ENCODE results near the gene WDR93. TPM values are rescaled to one million over a fixed set of nuclear protein-coding genes. Genes with fewer than 3 reads are reported as not detected.

The WDR93 gene
- total RNA-seq, 4 donors from 2014 or later = not detected

DNA sequence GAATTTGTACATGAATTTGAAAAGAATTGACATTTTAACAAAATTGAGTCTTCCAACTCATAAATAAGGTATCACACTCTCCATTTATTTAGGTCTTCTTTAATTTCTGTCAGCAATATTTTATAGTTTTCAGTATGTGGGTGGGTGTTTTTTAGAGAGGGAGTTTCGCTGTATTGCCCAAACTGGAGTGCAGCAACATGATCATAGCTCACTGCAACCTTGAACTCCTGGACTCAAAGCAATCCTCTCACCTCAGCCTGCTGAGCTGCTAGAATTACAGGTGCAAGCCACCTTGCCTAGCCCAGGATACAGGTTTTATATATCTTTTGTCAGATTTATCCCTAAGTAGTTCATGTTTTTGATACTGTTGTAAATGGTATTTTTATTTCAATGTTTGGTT, 4.6 kb downstream of the WDR93 start:
- Histone ChIP-seq H3K4me1 (peaks cover 0 to 7% (median 4%) of the 10 kb centered on the region in 3 donors), H3K27ac (no peak overlapping the region), H3K27me3 (peaks cover 0 to 2% (median 0%) of the 10 kb centered on the region in 4 donors), H3K9me3 (no peaks in the 10 kb centered on the region), H3K36me3 (no peaks in the 10 kb centered on the region), H3K4me3 (no peak overlapping the region)
- TF ChIP-seq, protein P1, sequence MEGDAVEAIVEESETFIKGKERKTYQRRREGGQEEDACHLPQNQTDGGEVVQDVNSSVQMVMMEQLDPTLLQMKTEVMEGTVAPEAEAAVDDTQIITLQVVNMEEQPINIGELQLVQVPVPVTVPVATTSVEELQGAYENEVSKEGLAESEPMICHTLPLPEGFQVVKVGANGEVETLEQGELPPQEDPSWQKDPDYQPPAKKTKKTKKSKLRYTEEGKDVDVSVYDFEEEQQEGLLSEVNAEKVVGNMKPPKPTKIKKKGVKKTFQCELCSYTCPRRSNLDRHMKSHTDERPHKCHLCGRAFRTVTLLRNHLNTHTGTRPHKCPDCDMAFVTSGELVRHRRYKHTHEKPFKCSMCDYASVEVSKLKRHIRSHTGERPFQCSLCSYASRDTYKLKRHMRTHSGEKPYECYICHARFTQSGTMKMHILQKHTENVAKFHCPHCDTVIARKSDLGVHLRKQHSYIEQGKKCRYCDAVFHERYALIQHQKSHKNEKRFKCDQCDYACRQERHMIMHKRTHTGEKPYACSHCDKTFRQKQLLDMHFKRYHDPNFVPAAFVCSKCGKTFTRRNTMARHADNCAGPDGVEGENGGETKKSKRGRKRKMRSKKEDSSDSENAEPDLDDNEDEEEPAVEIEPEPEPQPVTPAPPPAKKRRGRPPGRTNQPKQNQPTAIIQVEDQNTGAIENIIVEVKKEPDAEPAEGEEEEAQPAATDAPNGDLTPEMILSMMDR (IDR thresholded peaks at IDR 0.05) = no peak
- no peak for TF ChIP-seq POLR2A (IDR thresholded peaks at IDR 0.05)
- DNase-seq = no peak
- 75 to 92% methylated on average over 1 of the region's 1 CpG for WGBS, 2 donors
- intact Hi-C loops (cut with DNase I) = no loop called here

DNA sequence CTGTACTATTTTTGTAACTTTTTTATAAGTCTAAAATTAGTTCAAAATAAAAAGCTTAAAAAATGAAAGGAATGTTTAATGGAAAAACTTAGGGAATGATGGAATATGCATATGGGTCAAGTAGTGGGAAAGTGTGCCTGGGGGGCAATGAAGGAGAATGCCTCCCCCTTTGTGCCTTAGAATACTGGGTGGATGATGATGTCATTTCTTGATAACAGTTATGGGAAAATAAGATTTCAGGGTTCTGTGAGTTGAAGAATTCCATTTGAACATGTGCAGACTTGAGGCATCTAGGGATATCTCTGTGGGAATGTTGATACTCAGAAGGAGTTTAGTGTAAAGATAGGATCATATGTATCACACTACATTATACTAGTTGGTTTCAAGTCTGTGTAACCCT, 13.8 kb downstream of the WDR93 start:
- intact Hi-C loops (cut with DNase I) = no loop called here
- Histone ChIP-seq H3K27ac (no peak overlapping the region), H3K4me3 (no peak overlapping the region), H3K4me1 (no peaks in the 10 kb centered on the region), H3K27me3 (peaks cover 0 to 8% (median 0%) of the 10 kb centered on the region in 4 donors), H3K9me3 (no peaks in the 10 kb centered on the region), H3K36me3 (no peaks in the 10 kb centered on the region)
- no peak for DNase-seq
- TF ChIP-seq, protein P1 (IDR thresholded peaks at IDR 0.05) = no peak
- no peak for TF ChIP-seq POLR2A (IDR thresholded peaks at IDR 0.05)

DNA sequence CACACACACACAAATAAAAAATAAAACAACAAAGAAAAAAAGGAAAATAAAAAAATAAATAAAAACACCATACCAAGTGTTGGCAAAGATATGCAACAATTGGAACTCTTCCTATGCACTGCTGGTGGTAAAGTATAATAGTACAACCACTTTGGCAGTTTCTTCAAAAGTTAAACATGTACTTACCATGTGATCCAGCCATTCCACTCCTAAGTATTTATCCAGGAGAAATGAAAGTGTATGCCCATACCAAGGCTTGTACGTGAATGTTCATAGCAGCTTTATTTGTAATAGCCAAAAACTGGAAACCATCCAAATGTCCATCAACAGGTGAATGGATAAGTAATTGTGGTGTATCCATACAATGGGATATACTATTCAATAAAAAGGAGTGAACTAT, 17.0 kb downstream of the WDR93 start:
- H3K27me3 ChIP-seq = no peaks in the 10 kb centered on the region
- no peak for DNase-seq
- TF ChIP-seq, protein P1 (IDR thresholded peaks at IDR 0.05) = no peak
- no peak for TF ChIP-seq POLR2A (IDR thresholded peaks at IDR 0.05)
- H3K36me3 ChIP-seq = no peaks in the 10 kb centered on the region
- H3K4me1 ChIP-seq = no peaks in the 10 kb centered on the region
- H3K4me3 ChIP-seq = no peak overlapping the region
- no peaks in the 10 kb centered on the region for H3K9me3 ChIP-seq
- 29 to 64% methylated on average over 1 of the region's 1 CpG for WGBS, 2 donors
- intact Hi-C loops (cut with DNase I) = no loop called here
- H3K27ac ChIP-seq = no peak overlapping the region

DNA sequence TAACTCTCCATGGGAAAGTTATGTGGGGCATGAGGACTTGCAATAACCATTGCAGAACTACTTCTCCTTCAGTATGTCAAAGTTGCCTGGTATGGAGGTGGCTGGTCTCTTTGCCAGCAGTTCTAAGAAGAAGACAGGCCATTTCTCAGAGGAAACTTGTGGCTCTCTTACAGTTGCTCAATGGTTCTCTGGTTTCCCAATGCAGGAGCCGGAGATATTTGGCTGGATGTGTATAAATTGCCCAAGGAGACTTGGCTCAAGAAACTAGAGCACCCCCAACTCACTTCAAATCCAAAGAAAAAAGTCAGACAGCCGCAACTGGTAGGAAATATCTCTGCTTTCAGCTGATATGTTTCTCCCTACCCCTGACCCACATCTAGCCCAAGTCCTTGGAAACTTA, 24.2 kb downstream of the WDR93 start:
- Histone ChIP-seq H3K9me3 (no peaks in the 10 kb centered on the region), H3K4me3 (no peak overlapping the region), H3K36me3 (no peaks in the 10 kb centered on the region), H3K27me3 (no peaks in the 10 kb centered on the region), H3K27ac (no peak overlapping the region), H3K4me1 (no peaks in the 10 kb centered on the region)
- no peak for TF ChIP-seq POLR2A (IDR thresholded peaks at IDR 0.05)
- TF ChIP-seq, protein P1 (IDR thresholded peaks at IDR 0.05) = no peak
- 70 to 100% methylated on average over 1 to 2 of the region's 2 CpGs for WGBS, 2 donors
- intact Hi-C loops (cut with DNase I) = no loop called here
- DNase-seq = no peak

DNA sequence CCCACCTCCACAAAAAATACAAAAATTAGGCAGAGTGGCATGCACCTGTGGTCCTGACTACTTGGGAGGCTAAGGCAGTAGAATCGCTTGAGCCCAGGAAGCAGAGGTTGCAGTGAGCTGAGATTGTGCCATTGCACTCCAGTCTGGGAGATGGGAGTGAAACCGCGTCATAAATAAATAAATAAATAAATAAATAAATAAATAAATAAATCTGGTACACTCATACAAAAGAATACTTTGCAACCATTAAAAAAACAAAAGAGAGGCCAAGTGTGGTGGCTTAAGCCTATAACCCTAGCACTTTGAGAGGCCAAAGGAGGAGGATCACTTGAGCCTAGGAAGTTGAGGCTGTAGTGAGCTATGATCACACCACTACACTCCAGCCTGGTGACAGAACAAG, 32.4 kb downstream of the WDR93 start:
- H3K4me1 ChIP-seq = no peaks in the 10 kb centered on the region
- H3K36me3 ChIP-seq = no peaks in the 10 kb centered on the region
- peaks cover 0 to 6% (median 0%) of the 10 kb centered on the region in 4 donors for H3K27me3 ChIP-seq
- no peak for DNase-seq
- WGBS, 2 donors = 62 to 69% methylated on average over 3 of the region's 3 CpGs
- TF ChIP-seq, protein P1 (IDR thresholded peaks at IDR 0.05) = no peak
- TF ChIP-seq POLR2A (IDR thresholded peaks at IDR 0.05) = no peak
- H3K27ac ChIP-seq = no peak overlapping the region
- H3K9me3 ChIP-seq = peaks cover 0 to 6% (median 0%) of the 10 kb centered on the region in 3 donors
- intact Hi-C loops (cut with DNase I) = no loop called here
- no peak overlapping the region for H3K4me3 ChIP-seq
